Cortex of kidney (tissue), 1 donor: ENCODE data around the gene ISLR.

Experiments used
- DNase-seq: peaks from one replicate; lab custom pipeline; 2025; lab: John Stamatoyannopoulos, UW

The ISLR gene

GRCh38 chr15:74194572-74195559, 21.4 kb downstream of the ISLR start:
- DNase-seq, result no peak

GRCh38 chr15:74196175-74196574, 22.7 kb downstream of the ISLR start:
- DNase-seq, result no peak

GRCh38 chr15:74197176-74197965, 23.9 kb downstream of the ISLR start:
- no peak for DNase-seq

- no peak for DNase-seq
Observed at GRCh38 chr15:74199297-74199652, 25.8 kb downstream of the ISLR start.

GRCh38 chr15:74200412-74200815, 26.9 kb downstream of the ISLR start:
- no peak for DNase-seq

GRCh38 chr15:74200871-74201419, 27.4 kb downstream of the ISLR start:
- no peak for DNase-seq

GRCh38 chr15:74201710-74202420, 28.4 kb downstream of the ISLR start:
- no peak for DNase-seq

- no peak for DNase-seq
Observed at GRCh38 chr15:74202452-74203401, 29.2 kb downstream of the ISLR start, which contains the start of gene STRA6. TSS of gene STRA6 (minus strand) at chr15:74202787. CDS start at chr15:74202267, 520 bp downstream.

GRCh38 chr15:74203914-74204431, 30.5 kb downstream of the ISLR start:
- DNase-seq, result no peak

GRCh38 chr15:74205582-74205947, 32.1 kb downstream of the ISLR start:
- no peak for DNase-seq

GRCh38 chr15:74206801-74207281, 33.3 kb downstream of the ISLR start:
- DNase-seq, result no peak

GRCh38 chr15:74207652-74208440, 34.3 kb downstream of the ISLR start:
- DNase-seq, result no peak

GRCh38 chr15:74208496-74208895, 35.0 kb downstream of the ISLR start:
- DNase-seq, result no peak

GRCh38 chr15:74208901-74209559, 35.5 kb downstream of the ISLR start:
- no peak for DNase-seq

GRCh38 chr15:74209560-74209958, 36.0 kb downstream of the ISLR start:
- DNase-seq, result no peak

GRCh38 chr15:74209997-74210671, 36.6 kb downstream of the ISLR start:
- DNase-seq, result no peak

- DNase-seq, result no peak
Observed at GRCh38 chr15:74210729-74211128, 37.2 kb downstream of the ISLR start.

- DNase-seq, result no peak
Observed at GRCh38 chr15:74211656-74212055, 38.1 kb downstream of the ISLR start.
